NCI-H82 (cell line): Measurements from ENCODE around the gene ANO7.

ENCODE experiments used
- DNase-seq: peaks from one replicate; lab custom pipeline; 2025; lab: John Stamatoyannopoulos, UW

Gene ANO7

GRCh38 chr2:241228081-241228859 lies 39.8 kb downstream of the ANO7 start:
- no peak for DNase-seq

- DNase-seq = no peak
Observed at GRCh38 chr2:241228860-241229516, 40.5 kb downstream of the ANO7 start.

GRCh38 chr2:241229563-241230401 lies 41.3 kb downstream of the ANO7 start:
- no peak for DNase-seq

- DNase-seq = no peak
Observed at GRCh38 chr2:241230435-241230834, 42.0 kb downstream of the ANO7 start.

GRCh38 chr2:241232736-241233575 lies 44.5 kb downstream of the ANO7 start:
- DNase-seq = no peak

- no peak for DNase-seq
Observed at GRCh38 chr2:241234066-241234790, 45.8 kb downstream of the ANO7 start.

- no peak for DNase-seq
Observed at GRCh38 chr2:241234962-241235740, 46.7 kb downstream of the ANO7 start.

- DNase-seq = no peak
Observed at GRCh38 chr2:241235859-241236593, 47.5 kb downstream of the ANO7 start.

GRCh38 chr2:241237047-241237446 lies 48.6 kb downstream of the ANO7 start:
- no peak for DNase-seq

- no peak for DNase-seq
Observed at GRCh38 chr2:241237949-241238371, 49.5 kb downstream of the ANO7 start.

GRCh38 chr2:241238693-241239198 lies 50.3 kb downstream of the ANO7 start:
- DNase-seq = no peak

- no peak for DNase-seq
Observed at GRCh38 chr2:241239552-241240202, 51.2 kb downstream of the ANO7 start.

GRCh38 chr2:241240320-241241004 lies 52.0 kb downstream of the ANO7 start:
- no peak for DNase-seq

- no peak for DNase-seq
Observed at GRCh38 chr2:241241669-241242068, 53.2 kb downstream of the ANO7 start.

GRCh38 chr2:241242306-241242705 lies 53.8 kb downstream of the ANO7 start:
- DNase-seq = no peak

- DNase-seq = no peak
Observed at GRCh38 chr2:241244368-241244767, 55.9 kb downstream of the ANO7 start.

GRCh38 chr2:241248289-241248688 lies 59.8 kb downstream of the ANO7 start:
- no peak for DNase-seq

GRCh38 chr2:241248897-241249296 lies 60.4 kb downstream of the ANO7 start:
- no peak for DNase-seq
